Measurements from ENCODE around the gene PEAK1. TPM values are rescaled to one million over a fixed set of nuclear protein-coding genes. Genes with fewer than 3 reads are reported as not detected.

Gene PEAK1
- total and polyA plus RNA-seq, 7 donors, result 4.0 to 32.1 (median 25.3) TPM

DNA sequence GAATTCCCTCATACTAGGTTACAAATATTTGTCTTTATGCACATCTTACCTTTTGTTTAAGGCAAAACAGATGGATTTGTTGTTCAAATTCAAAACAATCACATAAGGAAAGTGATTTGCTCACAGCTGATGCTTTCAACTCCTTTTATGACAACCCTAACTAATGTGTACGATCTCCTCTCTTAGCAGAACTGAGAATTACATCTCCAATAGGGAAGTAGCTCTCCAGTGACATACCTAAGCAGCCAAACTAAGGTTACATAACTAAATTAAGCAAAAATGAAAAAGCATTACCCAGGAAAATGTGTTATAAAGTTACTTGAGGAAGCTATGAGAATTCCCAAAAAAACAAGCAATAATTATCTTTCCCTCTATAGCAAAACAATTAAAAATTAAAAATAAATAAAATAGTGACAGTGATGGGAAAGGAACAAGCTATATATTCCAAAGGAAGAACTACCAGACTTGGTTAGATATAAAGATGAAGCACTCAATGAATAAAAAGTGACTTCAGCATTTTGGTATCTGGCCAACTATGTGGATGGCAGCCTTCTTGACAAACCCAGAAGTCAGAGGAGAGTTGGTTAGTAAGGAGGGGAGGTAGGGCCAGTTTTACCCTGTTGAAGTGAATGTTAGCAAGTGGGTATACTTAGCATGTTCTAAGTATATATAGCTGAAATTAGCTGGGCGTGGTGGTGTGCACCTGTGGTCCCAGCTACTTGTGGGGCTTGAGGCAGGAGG lies 32.4 kb downstream of the PEAK1 start:
- H3K36me3 ChIP-seq (ENCODE audit: insufficient read depth in 1 of 2, low read depth in 1 of 2), result no peaks in the 10 kb centered on the region
- H3K27ac ChIP-seq, result no peak overlapping the region
- peaks cover 49% of the 10 kb centered on the region for H3K4me1 ChIP-seq
- WGBS, 3 donors, result 62 to 75% (median 74%) methylated on average over 2 of the region's 2 CpGs
- H3K27me3 ChIP-seq (ENCODE audit: insufficient read depth in 3 of 3, low read length in 2 of 3), result no peaks in the 10 kb centered on the region
- H3K4me3 ChIP-seq, result no peak overlapping the region
- no peaks in the 10 kb centered on the region for H3K9me3 ChIP-seq
- ATAC-seq (peak in 2 of 4 donors; percentile 45 to 47), DNase-seq (no peak)
- intact Hi-C loops (cut with DNase I), result no loop called here
- TF ChIP-seq, protein P1, sequence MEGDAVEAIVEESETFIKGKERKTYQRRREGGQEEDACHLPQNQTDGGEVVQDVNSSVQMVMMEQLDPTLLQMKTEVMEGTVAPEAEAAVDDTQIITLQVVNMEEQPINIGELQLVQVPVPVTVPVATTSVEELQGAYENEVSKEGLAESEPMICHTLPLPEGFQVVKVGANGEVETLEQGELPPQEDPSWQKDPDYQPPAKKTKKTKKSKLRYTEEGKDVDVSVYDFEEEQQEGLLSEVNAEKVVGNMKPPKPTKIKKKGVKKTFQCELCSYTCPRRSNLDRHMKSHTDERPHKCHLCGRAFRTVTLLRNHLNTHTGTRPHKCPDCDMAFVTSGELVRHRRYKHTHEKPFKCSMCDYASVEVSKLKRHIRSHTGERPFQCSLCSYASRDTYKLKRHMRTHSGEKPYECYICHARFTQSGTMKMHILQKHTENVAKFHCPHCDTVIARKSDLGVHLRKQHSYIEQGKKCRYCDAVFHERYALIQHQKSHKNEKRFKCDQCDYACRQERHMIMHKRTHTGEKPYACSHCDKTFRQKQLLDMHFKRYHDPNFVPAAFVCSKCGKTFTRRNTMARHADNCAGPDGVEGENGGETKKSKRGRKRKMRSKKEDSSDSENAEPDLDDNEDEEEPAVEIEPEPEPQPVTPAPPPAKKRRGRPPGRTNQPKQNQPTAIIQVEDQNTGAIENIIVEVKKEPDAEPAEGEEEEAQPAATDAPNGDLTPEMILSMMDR (IDR thresholded peaks at IDR 0.05), result no peak

DNA sequence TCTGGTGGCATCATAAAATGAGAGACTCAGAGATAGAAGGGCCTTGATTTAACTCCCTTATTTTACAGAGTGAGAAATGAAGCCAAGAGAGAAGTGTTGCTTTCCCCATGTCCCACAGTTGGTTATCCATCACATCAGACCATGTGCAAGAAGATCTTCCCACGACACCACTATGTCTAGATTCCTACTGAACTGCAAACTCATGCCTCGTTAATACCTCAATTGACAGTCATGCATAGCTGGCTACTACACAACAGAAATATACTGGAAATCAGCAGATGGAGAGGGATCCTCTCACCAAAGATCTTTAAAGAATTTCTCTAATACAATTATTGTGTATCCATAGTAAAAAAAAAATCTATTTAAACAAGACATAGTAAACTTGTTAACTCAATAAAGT lies 33.3 kb downstream of the PEAK1 start:
- DNase-seq, result no peak
- Histone ChIP-seq H3K4me3 (no peak overlapping the region), H3K9me3 (no peaks in the 10 kb centered on the region), H3K27ac (no peak overlapping the region), H3K4me1 (peaks cover 49% of the 10 kb centered on the region), H3K36me3 (ENCODE audit: insufficient read depth in 1 of 2, low read depth in 1 of 2) (no peaks in the 10 kb centered on the region), H3K27me3 (ENCODE audit: insufficient read depth in 3 of 3, low read length in 2 of 3) (no peaks in the 10 kb centered on the region)
- WGBS, 3 donors, result 58 to 69% (median 66%) methylated on average over 2 of the region's 2 CpGs
- ATAC-seq, result no peak
- TF ChIP-seq, protein P1 (IDR thresholded peaks at IDR 0.05), result no peak
- intact Hi-C loops (cut with DNase I), result no loop called here

DNA sequence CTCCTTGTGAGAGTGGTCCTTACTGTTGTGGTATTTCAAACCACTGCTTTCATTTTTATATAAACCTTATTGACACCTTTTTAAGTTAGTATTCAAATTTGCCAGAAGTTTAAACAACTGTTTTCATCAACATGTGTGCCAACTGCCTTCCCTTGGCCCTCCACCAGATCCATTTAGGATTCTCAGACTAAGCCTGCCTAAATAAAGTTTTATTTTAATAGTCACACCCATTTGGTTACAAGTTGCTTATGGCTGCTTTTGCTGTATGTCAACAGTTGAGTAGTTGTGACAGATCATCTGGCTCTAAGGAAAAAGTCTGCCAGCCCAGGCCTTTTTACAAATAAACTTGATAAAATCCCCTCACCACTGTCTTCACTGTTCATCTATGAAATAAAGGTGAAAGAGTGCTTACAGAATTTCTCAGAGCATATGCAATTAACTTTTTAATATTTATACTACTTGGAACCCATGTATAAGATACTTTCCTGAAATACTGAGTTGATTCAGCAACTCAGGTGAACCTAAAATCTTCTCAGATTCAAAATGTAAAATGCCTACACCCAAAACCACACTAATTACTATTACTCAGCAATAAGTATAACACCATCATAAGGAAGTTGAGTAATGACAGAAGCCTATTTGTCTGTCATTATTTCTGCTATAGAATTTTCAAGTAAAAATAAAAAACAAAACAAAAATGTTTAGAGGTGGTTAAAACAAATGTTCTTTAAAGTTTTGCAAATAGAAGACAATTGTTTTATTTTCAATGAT lies 35.1 kb downstream of the PEAK1 start:
- H3K4me3 ChIP-seq, result no peak overlapping the region

DNA sequence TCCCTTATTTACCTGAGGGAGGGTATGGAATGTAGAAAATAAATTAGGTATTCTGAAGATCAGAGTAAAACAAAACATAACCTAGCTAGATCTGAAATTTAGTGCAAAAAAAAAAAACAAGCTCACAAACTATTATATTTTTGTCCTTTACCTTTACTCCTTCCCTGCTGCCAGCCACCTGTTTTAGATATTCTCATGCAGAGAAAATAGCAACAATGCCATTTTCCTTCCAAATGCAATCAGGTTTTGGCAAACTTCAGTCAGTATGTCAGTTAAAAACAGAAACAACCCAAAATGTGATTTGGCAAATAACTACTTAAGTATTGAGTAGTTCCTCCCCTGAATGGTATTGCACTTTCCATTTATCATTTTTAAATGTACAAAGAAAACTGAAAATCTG lies 35.8 kb downstream of the PEAK1 start:
- intact Hi-C loops (cut with DNase I), result no loop called here
- DNase-seq (no peak), ATAC-seq (no peak)
- Histone ChIP-seq H3K27ac (no peak overlapping the region), H3K4me1 (peaks cover 40% of the 10 kb centered on the region), H3K4me3 (no peak overlapping the region), H3K9me3 (no peaks in the 10 kb centered on the region), H3K36me3 (ENCODE audit: insufficient read depth in 1 of 2, low read depth in 1 of 2) (no peaks in the 10 kb centered on the region), H3K27me3 (ENCODE audit: insufficient read depth in 3 of 3, low read length in 2 of 3) (no peaks in the 10 kb centered on the region)
- TF ChIP-seq, protein P1 (IDR thresholded peaks at IDR 0.05), result no peak

More for the DNA sequence above, 35.1 kb downstream of the PEAK1 start:
- no peaks in the 10 kb centered on the region for H3K36me3 ChIP-seq (ENCODE audit: insufficient read depth in 1 of 2, low read depth in 1 of 2)
- no peak for DNase-seq
- no peak overlapping the region for H3K27ac ChIP-seq
- no peaks in the 10 kb centered on the region for H3K9me3 ChIP-seq
- no peaks in the 10 kb centered on the region for H3K27me3 ChIP-seq (ENCODE audit: insufficient read depth in 3 of 3, low read length in 2 of 3)
- TF ChIP-seq, protein P1 (IDR thresholded peaks at IDR 0.05), result no peak
- ATAC-seq, result no peak
- intact Hi-C loops (cut with DNase I), result no loop called here
- peaks cover 42% of the 10 kb centered on the region for H3K4me1 ChIP-seq
